RKO (cell line): ENCODE results near the gene C7orf57.

Source experiments
- DNase-seq: peaks from one replicate; pipeline ENCODE4 v3.0.0-alpha.2; 2016; ENCODE audit warnings: low spot score

Gene C7orf57

DNA sequence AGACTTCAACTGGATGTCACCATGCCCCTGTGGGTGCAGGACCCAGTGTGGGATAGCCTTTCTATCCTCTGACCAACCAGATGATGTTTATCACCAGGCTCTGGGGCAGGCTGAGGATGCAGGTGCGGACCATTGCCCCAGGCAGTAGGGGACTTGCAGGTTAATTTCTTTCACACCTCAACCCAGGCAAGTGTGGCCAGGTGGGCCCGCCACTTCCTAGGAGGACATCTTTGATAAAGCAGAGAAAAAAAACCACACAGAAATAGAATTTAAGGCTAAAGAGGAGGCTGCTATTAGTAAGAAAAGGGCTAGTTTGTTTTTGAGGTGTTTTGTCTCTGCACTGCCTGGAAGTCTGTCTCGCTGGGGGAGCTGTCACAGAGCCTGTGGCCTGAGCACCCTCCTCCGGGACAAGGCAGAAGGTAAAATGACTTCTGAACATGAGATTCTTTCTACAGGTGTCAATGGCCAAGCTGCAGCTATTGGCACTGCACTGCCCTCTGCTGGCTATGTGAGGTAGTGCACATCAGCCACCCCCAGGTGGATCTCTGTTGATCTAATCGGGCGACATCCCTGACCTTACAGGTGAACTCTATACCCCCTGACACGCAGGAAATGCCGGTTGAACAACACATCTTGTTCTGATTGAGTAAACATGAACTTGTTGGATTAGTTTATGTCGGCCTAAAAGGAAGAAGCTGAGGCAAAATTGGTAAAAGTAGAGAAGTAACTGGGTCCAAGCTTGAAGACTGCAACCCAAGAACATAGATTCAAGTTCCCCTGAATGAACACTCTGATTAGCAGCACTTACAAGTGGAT is 74.7 kb downstream of the C7orf57 start:
- no peak for DNase-seq

DNA sequence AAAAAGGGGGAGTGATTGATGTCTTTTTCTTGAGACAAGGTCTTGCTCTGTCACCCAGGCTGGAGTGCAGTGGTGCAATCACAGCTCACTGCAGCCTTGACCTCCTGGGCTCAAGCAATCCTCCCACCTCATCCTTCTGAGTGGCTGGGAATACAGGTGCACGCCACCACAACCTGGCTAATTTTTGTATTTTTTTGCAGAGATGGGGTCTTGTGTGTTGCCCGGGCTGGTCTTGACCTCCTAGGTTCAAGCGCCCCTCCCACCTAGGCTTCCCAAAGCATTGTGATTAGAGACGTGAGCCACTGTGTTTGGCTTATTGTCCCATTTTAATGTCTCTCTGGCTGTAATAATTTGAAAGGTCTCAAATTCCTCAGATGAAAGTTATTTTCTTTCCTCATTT is 75.5 kb downstream of the C7orf57 start:
- DNase-seq, result no peak
